ENCODE measurements around the gene B4GALNT3. TPM values are rescaled to one million over a fixed set of nuclear protein-coding genes. Genes with fewer than 3 reads are reported as not detected.

B4GALNT3 gene
- total and polyA plus RNA-seq, 9 donors, result 0.58 to 4.2 (median 1.7) TPM

- H3K4me3 ChIP-seq, result no peak overlapping the region
- no peaks in the 10 kb centered on the region for H3K4me1 ChIP-seq (ENCODE audit: insufficient read depth)
- TF ChIP-seq EP300 (IDR thresholded peaks at IDR 0.05) (no peak), CTCF (IDR thresholded peaks at IDR 0.05) (no peak), POLR2A (IDR thresholded peaks at IDR 0.05) (no peak)
- DNase-seq, result peak in 2 of 5 donors; percentile 38 to 42
- H3K9me3 ChIP-seq, result no peaks in the 10 kb centered on the region
- no peaks in the 10 kb centered on the region for H3K27me3 ChIP-seq
- WGBS, 3 donors, result 18 to 22% (median 18%) methylated on average over 5 of the region's 5 CpGs
- no peaks in the 10 kb centered on the region for H3K36me3 ChIP-seq
- intact Hi-C loops (cut with DNase I), result no loop called here
- no peak overlapping the region for H3K27ac ChIP-seq
Measured at GRCh38 chr12:607541-608001, 147.8 kb downstream of the B4GALNT3 start.

GRCh38 chr12:608413-608812 lies 148.7 kb downstream of the B4GALNT3 start:
- 87 to 97% (median 90%) methylated on average over 3 of the region's 3 CpGs for WGBS, 3 donors
- no peaks in the 10 kb centered on the region for H3K4me1 ChIP-seq (ENCODE audit: insufficient read depth)
- no peak overlapping the region for H3K4me3 ChIP-seq
- TF ChIP-seq EP300 (IDR thresholded peaks at IDR 0.05), result no peak
- no peak for TF ChIP-seq POLR2A (IDR thresholded peaks at IDR 0.05)
- TF ChIP-seq CTCF (IDR thresholded peaks at IDR 0.05), result no peak
- no peak overlapping the region for H3K27ac ChIP-seq
- no peaks in the 10 kb centered on the region for H3K36me3 ChIP-seq
- no peaks in the 10 kb centered on the region for H3K9me3 ChIP-seq
- no peak for DNase-seq
- no peaks in the 10 kb centered on the region for H3K27me3 ChIP-seq
- intact Hi-C loops (cut with DNase I), result no loop called here

- H3K27ac ChIP-seq, result no peak overlapping the region
- no peaks in the 10 kb centered on the region for H3K9me3 ChIP-seq
- no peak for DNase-seq
- no peaks in the 10 kb centered on the region for H3K36me3 ChIP-seq
- TF ChIP-seq POLR2A (IDR thresholded peaks at IDR 0.05), result no peak
- TF ChIP-seq CTCF (IDR thresholded peaks at IDR 0.05), result no peak
- no peak for TF ChIP-seq EP300 (IDR thresholded peaks at IDR 0.05)
- 86 to 97% (median 96%) methylated on average over 58 of the region's 58 CpGs for WGBS, 3 donors
- no peaks in the 10 kb centered on the region for H3K4me1 ChIP-seq (ENCODE audit: insufficient read depth)
- H3K4me3 ChIP-seq, result no peak overlapping the region
- no peaks in the 10 kb centered on the region for H3K27me3 ChIP-seq
- intact Hi-C loops (cut with DNase I), result no loop called here
Measured at GRCh38 chr12:608921-609320, 149.2 kb downstream of the B4GALNT3 start.

- Histone ChIP-seq H3K4me3 (no peak overlapping the region), H3K27ac (no peak overlapping the region), H3K36me3 (no peaks in the 10 kb centered on the region), H3K4me1 (ENCODE audit: insufficient read depth) (no peaks in the 10 kb centered on the region), H3K27me3 (no peaks in the 10 kb centered on the region), H3K9me3 (no peaks in the 10 kb centered on the region)
- intact Hi-C loops (cut with DNase I), result no loop called here
- no peak for TF ChIP-seq EP300 (IDR thresholded peaks at IDR 0.05)
- no peak for TF ChIP-seq CTCF (IDR thresholded peaks at IDR 0.05)
- no peak for TF ChIP-seq POLR2A (IDR thresholded peaks at IDR 0.05)
- WGBS, 3 donors, result 77 to 84% (median 78%) methylated on average over 3 of the region's 3 CpGs
- no peak for DNase-seq
Measured at GRCh38 chr12:611721-612120, 152.0 kb downstream of the B4GALNT3 start.

Data from ovary (tissue), 9 donors.